Stomach (tissue), 9 donors: ENCODE data around the gene CMTM7. TPM values are rescaled to one million over a fixed set of nuclear protein-coding genes. Genes with fewer than 3 reads are reported as not detected.

Source experiments
- DNase-seq, 2 donors: peaks; one replicate each; pipeline versions ENCODE4 v3.0.0 to v3.0.0-alpha.2; 2013 to 2019
- H3K27ac ChIP-seq, 5 donors: fragments of 200-600 bp in 4 of 5; sonication (generic) in 4 of 5; one replicate each; pipeline ENCODE4 v1.5.1; 2013 to 2019; ENCODE audit warnings: mild to moderate bottlenecking in 1 of 5, moderate library complexity in 1 of 5
- H3K27me3 ChIP-seq, 3 donors: fragments of 200-600 bp; sonication (generic); one replicate each; pipeline ENCODE4 v1.5.1; 2017 to 2019; ENCODE audit warnings: mixed run types in 1 of 3
- H3K36me3 ChIP-seq, 4 donors: fragments of 200-600 bp; sonication (generic); 1 replicate in 3 of 4; 2 replicates in 1 of 4; pipeline ENCODE4 v1.5.1; 2016 to 2019
- H3K4me1 ChIP-seq, 4 donors: fragments of 200-600 bp; sonication (generic); one replicate each; pipeline ENCODE4 v1.5.1; 2016 to 2019
- H3K4me3 ChIP-seq, 4 donors: fragments of 200-600 bp; sonication (generic) in 3 of 4; one replicate each; pipeline ENCODE4 v1.5.1; 2016 to 2019; ENCODE audit warnings: mild to moderate bottlenecking in 1 of 4
- H3K9me3 ChIP-seq, 4 donors: fragments of 200-600 bp; sonication (generic); one replicate each; pipeline ENCODE4 v1.5.1; 2016 to 2019
- CTCF ChIP-seq, 7 experiments: fragments of 450-650 bp in 4 of 7; fragments of 200-600 bp in 3 of 7; sonication (generic) in 3 of 7; IDR thresholded peaks; one replicate each; pipeline ENCODE4 v1.5.1; 2016 to 2019; ENCODE audit warnings: antibody characterized with exemption in 7 of 7, control low read depth in 2 of 7, mild to moderate bottlenecking in 1 of 7
- EP300 ChIP-seq: sonication (generic); formaldehyde crosslinking; IDR thresholded peaks from one replicate; pipeline ENCODE4 v1.6.1; 2017; ENCODE audit warnings: antibody characterized with exemption
- POLR2A ChIP-seq, 4 donors: fragments of 450-650 bp; IDR thresholded peaks; one replicate each; pipeline ENCODE4 v1.6.1; 2016; ENCODE audit warnings: antibody characterized with exemption in 4 of 4, control low read depth in 2 of 4, mild to moderate bottlenecking in 1 of 4, moderate library complexity in 1 of 4
- POLR2AphosphoS5 ChIP-seq, 3 donors: sonication (generic); formaldehyde crosslinking; IDR thresholded peaks; one replicate each; pipeline ENCODE4 v1.6.1; 2016; ENCODE audit warnings: antibody characterized with exemption in 3 of 3
- WGBS, 5 donors: extraction: QIAGEN DNeasy Blood & Tissue Kit in 3 of 5; methylation state at CpG; one replicate each; pipeline versions ENCODE4 v1.1.5 to v1.1.7; 2013 to 2018; 5-methylcytosine and 5-hydroxymethylcytosine counted together
- intact Hi-C: fragments of 100-400 bp; cut with DNase I; formaldehyde crosslinking; loops from one replicate; pipeline ENCODE4 v1.15.1; 2023; ENCODE audit warnings: low total_unique reads
- polyA plus RNA-seq, 3 donors: library from polyadenylated mRNA; stranded (reverse); fragments of 200-250 nt; gene quantifications; one replicate each; pipeline ENCODE4 v1.2.3, GENCODE V29; 2013
- total RNA-seq, 5 donors: library from RNA; depleted of rRNA; stranded (reverse); fragments of >200 nt; gene quantifications; one replicate each; pipeline versions ENCODE4 v1.1.0 to v1.2.3, GENCODE V29; 2014 to 2016
- donor health status: healthy with polysubstance abuse.
- donor health status: Bipolar disorder and iron deficiency.
- donor health status: healthy.

Gene CMTM7
- total and polyA plus RNA-seq, 8 donors, result 3.1 to 54.9 (median 7.4) TPM; not detected in 1

GRCh38 chr3:32412887-32413286 lies 21.2 kb downstream of the CMTM7 start:
- no peaks in the 10 kb centered on the region for H3K27me3 ChIP-seq
- 88 to 94% (median 92%) methylated on average over 3 of the region's 3 CpGs for WGBS, 5 donors
- no peak for DNase-seq
- TF ChIP-seq CTCF (IDR thresholded peaks at IDR 0.05) (no peak), EP300 (no peak), POLR2A (IDR thresholded peaks at IDR 0.05) (no peak), POLR2AphosphoS5 (IDR thresholded peaks at IDR 0.05) (no peak)
- H3K4me1 ChIP-seq, result peaks cover 11 to 28% (median 16%) of the 10 kb centered on the region in 4 donors
- intact Hi-C loops, result no loop called here
- no peaks in the 10 kb centered on the region for H3K9me3 ChIP-seq
- no peak overlapping the region for H3K4me3 ChIP-seq
- no peak overlapping the region for H3K27ac ChIP-seq
- H3K36me3 ChIP-seq, result no peaks in the 10 kb centered on the region

DNA sequence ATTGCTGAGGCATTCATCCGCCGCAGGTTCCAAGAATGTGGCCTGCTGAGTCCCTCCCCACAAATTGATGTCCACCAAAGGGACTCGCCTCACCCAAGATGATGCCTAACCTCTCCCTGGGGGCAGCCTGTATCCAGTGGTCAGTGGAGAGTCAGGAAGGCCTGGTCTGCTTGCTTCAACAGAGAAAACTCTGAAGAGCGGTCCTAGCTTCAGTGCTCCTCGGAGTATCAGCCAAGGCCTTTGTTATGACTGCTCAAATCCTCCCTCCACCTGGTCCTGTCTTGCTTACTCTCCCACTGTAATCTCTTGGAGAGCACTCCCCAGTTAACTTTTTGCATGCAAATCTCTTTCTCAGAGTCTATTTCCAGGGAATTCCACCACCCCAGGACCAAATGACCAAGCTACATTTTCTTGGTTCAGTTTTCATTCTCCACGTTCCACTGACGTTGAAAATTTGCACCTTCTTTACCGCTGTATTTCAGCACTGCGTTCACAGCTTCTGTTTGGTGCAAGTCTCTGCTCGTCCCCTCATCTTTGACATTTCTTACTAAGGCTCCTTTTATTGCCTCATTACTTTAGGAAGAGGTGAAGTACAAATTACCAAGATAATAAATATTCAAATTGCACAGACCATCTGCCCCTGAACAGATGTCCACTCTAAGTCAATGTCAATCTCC lies 22.3 kb downstream of the CMTM7 start:
- intact Hi-C loops, result no loop called here
- DNase-seq, result no peak
- Histone ChIP-seq H3K4me1 (peaks cover 11 to 38% (median 22%) of the 10 kb centered on the region in 4 donors), H3K9me3 (no peaks in the 10 kb centered on the region), H3K4me3 (no peak overlapping the region), H3K27ac (peak overlapping the region in 2 of 5 donors; percentile 61 to 70), H3K36me3 (no peaks in the 10 kb centered on the region), H3K27me3 (no peaks in the 10 kb centered on the region)
- TF ChIP-seq POLR2A (IDR thresholded peaks at IDR 0.05) (no peak), CTCF (IDR thresholded peaks at IDR 0.05) (no peak), POLR2AphosphoS5 (IDR thresholded peaks at IDR 0.05) (no peak), EP300 (no peak)
- WGBS, 5 donors, result 75 to 92% (median 90%) methylated on average over 10 of the region's 10 CpGs

DNA sequence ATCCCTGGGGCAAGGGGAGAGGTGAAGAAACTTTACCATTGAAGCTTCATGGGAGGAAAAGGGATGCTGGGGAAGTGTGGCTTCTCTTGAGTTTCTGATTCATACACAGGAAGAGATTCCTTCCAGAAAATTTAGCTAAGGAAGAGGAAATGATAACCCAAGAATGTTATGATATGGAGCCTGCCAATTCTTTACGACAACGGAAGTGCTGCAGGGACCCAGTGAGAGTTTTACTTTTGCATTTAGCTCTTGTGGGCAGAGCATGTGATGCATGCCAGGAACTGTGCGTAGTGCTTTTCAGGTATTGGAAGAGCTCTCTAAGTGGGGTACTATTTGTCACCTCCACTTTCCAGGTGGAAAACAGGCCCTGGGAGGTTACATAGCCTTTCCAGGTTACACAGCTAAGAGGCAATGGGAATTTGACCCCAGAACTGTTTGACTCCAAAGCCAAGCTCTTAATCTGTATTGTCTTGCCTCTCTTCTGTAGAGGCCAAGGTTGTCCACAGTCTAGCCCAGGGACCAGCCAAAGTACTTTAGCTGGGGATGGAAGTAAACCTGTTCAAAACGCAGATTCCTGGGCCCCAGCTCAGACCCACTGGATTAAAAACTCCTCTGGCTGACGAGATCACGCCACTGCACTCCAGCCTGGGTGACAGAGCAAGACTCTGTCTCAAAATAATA lies 23.0 kb downstream of the CMTM7 start:
- no peaks in the 10 kb centered on the region for H3K36me3 ChIP-seq
- no peaks in the 10 kb centered on the region for H3K27me3 ChIP-seq
- H3K9me3 ChIP-seq, result no peaks in the 10 kb centered on the region
- intact Hi-C loops, result no loop called here
- TF ChIP-seq CTCF (IDR thresholded peaks at IDR 0.05) (no peak), EP300 (no peak), POLR2A (IDR thresholded peaks at IDR 0.05) (no peak), POLR2AphosphoS5 (IDR thresholded peaks at IDR 0.05) (peak; percentile 26 to 72 (median 55))
- peak overlapping the region in 4 of 5 donors; percentile 59 to 72 (median 66) for H3K27ac ChIP-seq
- no peak overlapping the region for H3K4me3 ChIP-seq
- WGBS, 5 donors, result 56 to 71% (median 65%) methylated on average over 6 of the region's 6 CpGs
- H3K4me1 ChIP-seq, result peaks cover 11 to 44% (median 24%) of the 10 kb centered on the region in 4 donors
- DNase-seq, result peak; percentile 39 to 54

- Histone ChIP-seq H3K4me1 (peaks cover 41 to 83% (median 61%) of the 10 kb centered on the region in 4 donors), H3K27ac (peak overlapping the region; percentile 75 to 88 (median 79)), H3K36me3 (no peaks in the 10 kb centered on the region), H3K4me3 (no peak overlapping the region), H3K9me3 (no peaks in the 10 kb centered on the region), H3K27me3 (no peaks in the 10 kb centered on the region)
- 66 to 76% (median 70%) methylated on average over 2 of the region's 2 CpGs for WGBS, 5 donors
- TF ChIP-seq CTCF (IDR thresholded peaks at IDR 0.05) (no peak), POLR2A (IDR thresholded peaks at IDR 0.05) (no peak), POLR2AphosphoS5 (IDR thresholded peaks at IDR 0.05) (no peak), EP300 (no peak)
- intact Hi-C loops, result no loop called here
- no peak for DNase-seq
Observed at GRCh38 chr3:32419742-32420125, 28.1 kb downstream of the CMTM7 start.
